A549 (cell line): ENCODE results near the gene SPP1. TPM values are rescaled to one million over a fixed set of nuclear protein-coding genes. Genes with fewer than 3 reads are reported as not detected.
A peak's percentile ranks its signal among the peaks of the same experiment; 100 is the strongest.

Experiments used
- ATAC-seq, 2 experiments: fragments of 200-7000 bp in 1 of 2; fragments of >200 bp in 1 of 2; cut with Nextera tagmentation in 1 of 2; cut with Tn5 transposase in 1 of 2; 3 replicates each; pipeline versions ENCODE4 v1.8.0 to v1.9.1; 2018 to 2020; ENCODE audit warnings: mild to moderate bottlenecking in 1 of 2, moderate library complexity in 1 of 2
- CTCF ChIA-PET: fragments of 300-600 bp; sonication (Branson Sonifier 250); formaldehyde crosslinking; extraction: SDS; loops from one replicate; lab custom pipeline; 2021; ENCODE audit warnings: antibody characterized with exemption, inconsistent platforms; lab: Yijun Ruan, JAX
- POLR2A ChIA-PET: fragments of 350-600 bp; formaldehyde crosslinking; extraction: SDS; loops from one replicate; lab custom pipeline; 2021; ENCODE audit warnings: antibody characterized with exemption, inconsistent platforms; lab: Yijun Ruan, JAX
- DNase-seq, 2 experiments: peaks; one replicate each; pipeline versions ENCODE4 v3.0.0 to v3.0.0-alpha.2; 2011 to 2016; ENCODE audit warnings: low read depth in 1 of 2, low spot score in 1 of 2
- FAIRE-seq: peaks from 2 replicates; lab custom pipeline; 2011; peaks lifted over from hg19 to GRCh38; lab: Jason Lieb, UNC
- H3K27ac ChIP-seq, 2 experiments: fragments of >200 bp; sonication (Bioruptor Twin); formaldehyde crosslinking; 3 replicates each; pipeline ENCODE4 v1.5.1; 2016 to 2017
- H3K4me1 ChIP-seq: fragments of >200 bp; sonication (Bioruptor Twin); formaldehyde crosslinking; 3 replicates; pipeline ENCODE4 v1.6.1; 2016
- H3K4me2 ChIP-seq: fragments of >200 bp; sonication (Bioruptor Twin); formaldehyde crosslinking; 3 replicates; pipeline ENCODE4 v1.6.1; 2016
- H3K4me3 ChIP-seq: fragments of >200 bp; sonication (Bioruptor Twin); formaldehyde crosslinking; 3 replicates; pipeline ENCODE4 v1.5.1; 2016
- H3K9me3 ChIP-seq: fragments of >200 bp; sonication (Bioruptor Twin); formaldehyde crosslinking; 3 replicates; pipeline ENCODE4 v1.6.1; 2016
- CBX8 ChIP-seq: fragments of 200-600 bp; sonication (generic); IDR thresholded peaks from 2 replicates; pipeline ENCODE4 v1.6.1; 2016
- CEBPB ChIP-seq, 2 experiments: fragments of >200 bp in 1 of 2; sonication (Bioruptor Twin) in 1 of 2; formaldehyde crosslinking in 1 of 2; IDR thresholded peaks; 2 replicates each; pipeline ENCODE4 v1.6.1; 2012 to 2016
- EHMT2 ChIP-seq: fragments of 200-600 bp; sonication (generic); IDR thresholded peaks from 2 replicates; pipeline ENCODE4 v1.6.1; 2016; ENCODE audit warnings: antibody characterized with exemption, low read depth, mild to moderate bottlenecking, moderate library complexity
- EP300 ChIP-seq, 2 experiments: fragments of >200 bp; sonication (Bioruptor Twin); formaldehyde crosslinking; IDR thresholded peaks; 2 replicates in 1 of 2; 3 replicates in 1 of 2; pipeline ENCODE4 v1.6.1; 2016 to 2017
- FOSB ChIP-seq: fragments of 250-450 bp; sonication (Bioruptor Pico); IDR thresholded peaks from 2 replicates; pipeline ENCODE4 v1.5.0; 2020; ENCODE audit warnings: mild to moderate bottlenecking, moderate library complexity
- FOSL2 ChIP-seq, 2 experiments: fragments of 450-650 bp in 1 of 2; fragments of >200 bp in 1 of 2; sonication (Bioruptor Twin) in 1 of 2; formaldehyde crosslinking; IDR thresholded peaks; 2 replicates each; pipeline versions ENCODE4 v1.5.0 to v1.6.1; 2016 to 2020; ENCODE audit warnings: mild to moderate bottlenecking in 1 of 2, moderate library complexity in 1 of 2
- FOXS1 ChIP-seq: fragments of 250-450 bp; sonication (Bioruptor Pico); IDR thresholded peaks from 2 replicates; pipeline ENCODE4 v1.5.0; 2020; ENCODE audit warnings: mild to moderate bottlenecking, moderate library complexity
- GATA3 ChIP-seq: IDR thresholded peaks from 2 replicates; pipeline ENCODE4 v1.6.1; 2012; ENCODE audit warnings: borderline replicate concordance
- HEYL ChIP-seq: fragments of 250-450 bp; sonication (Bioruptor Pico); IDR thresholded peaks from 2 replicates; pipeline ENCODE4 v1.8.0; 2021; ENCODE audit warnings: mild to moderate bottlenecking, moderate library complexity
- HOXA7 ChIP-seq: fragments of 250-450 bp; sonication (Bioruptor Pico); IDR thresholded peaks from 2 replicates; pipeline ENCODE4 v1.5.0; 2020; ENCODE audit warnings: mild to moderate bottlenecking, moderate library complexity
- HOXB13 ChIP-seq: fragments of 250-450 bp; sonication (Bioruptor Pico); IDR thresholded peaks from 2 replicates; pipeline ENCODE4 v1.5.0; 2020; ENCODE audit warnings: low read depth, mild to moderate bottlenecking, moderate library complexity
- HOXB5 ChIP-seq: fragments of 250-450 bp; sonication (Bioruptor Pico); IDR thresholded peaks from 2 replicates; pipeline ENCODE4 v1.5.0; 2020; ENCODE audit warnings: mild to moderate bottlenecking, moderate library complexity
- KDM5A ChIP-seq: fragments of 200-600 bp; sonication (generic); IDR thresholded peaks from 2 replicates; pipeline ENCODE4 v1.6.1; 2016; ENCODE audit warnings: antibody characterized with exemption, mild to moderate bottlenecking
- MAFK ChIP-seq: fragments of 450-650 bp; IDR thresholded peaks from 2 replicates; pipeline ENCODE4 v1.6.1; 2014; ENCODE audit not compliant: partially characterized antibody
- NFE2L2 ChIP-seq: fragments of 150-350 bp; conservative IDR thresholded peaks from 2 replicates; pipeline ENCODE4 v1.6.1; 2014; ENCODE audit warnings: low read length
- NR3C1 ChIP-seq: fragments of >200 bp; sonication (Bioruptor Twin); formaldehyde crosslinking; IDR thresholded peaks from 3 replicates; pipeline ENCODE4 v1.6.1; 2017
- POLR2A ChIP-seq: IDR thresholded peaks from 2 replicates; pipeline ENCODE4 v1.6.1; 2012; ENCODE audit warnings: mild to moderate bottlenecking, low read length
- POLR2AphosphoS2 ChIP-seq: conservative IDR thresholded peaks from 2 replicates; pipeline ENCODE4 v1.6.1; 2012; ENCODE audit warnings: low read length, improper control_type of control experiment, inconsistent platforms
- RAD21 ChIP-seq, 2 experiments: fragments of >200 bp in 1 of 2; sonication (Bioruptor Twin) in 1 of 2; formaldehyde crosslinking in 1 of 2; IDR thresholded peaks in 1 of 2; conservative IDR thresholded peaks in 1 of 2; 2 replicates in 1 of 2; 3 replicates in 1 of 2; pipeline ENCODE4 v1.6.1; 2012 to 2018; ENCODE audit warnings: inconsistent platforms in 1 of 2
- RFX5 ChIP-seq: fragments of 450-650 bp; IDR thresholded peaks from 2 replicates; pipeline ENCODE4 v1.7.1; 2014; ENCODE audit warnings: antibody characterized with exemption, mild to moderate bottlenecking, moderate library complexity
- SREBF2 ChIP-seq: fragments of 450-650 bp; IDR thresholded peaks from 2 replicates; pipeline ENCODE4 v1.6.1; 2014; ENCODE audit warnings: mild to moderate bottlenecking, moderate library complexity
- TFCP2L1 ChIP-seq: fragments of 250-450 bp; sonication (Bioruptor Pico); IDR thresholded peaks from 2 replicates; pipeline ENCODE4 v1.5.0; 2021; ENCODE audit warnings: mild to moderate bottlenecking
- TP53 ChIP-seq: fragments of 250-450 bp; sonication (Bioruptor Pico); IDR thresholded peaks from 2 replicates; pipeline ENCODE4 v1.5.0; 2021; ENCODE audit warnings: mild to moderate bottlenecking, moderate library complexity
- ZFP36 ChIP-seq: fragments of 450-650 bp; IDR thresholded peaks from 2 replicates; pipeline ENCODE4 v1.6.1; 2014; ENCODE audit warnings: borderline replicate concordance; ENCODE audit not compliant: partially characterized antibody
- ZNF302 ChIP-seq: fragments of 250-450 bp; sonication (Bioruptor Pico); IDR thresholded peaks from 2 replicates; pipeline ENCODE4 v1.9.0; 2021; ENCODE audit warnings: inconsistent platforms, mild to moderate bottlenecking, moderate library complexity
- WGBS: methylation state at CpG from one replicate; pipeline ENCODE4 v1.1.6; 2017; ENCODE audit errors: missing lambda C conversion rate; 5-methylcytosine and 5-hydroxymethylcytosine counted together
- polyA plus RNA-seq, 4 experiments: library from polyadenylated mRNA; depleted of rRNA in 3 of 4; stranded (reverse); fragments of >200 nt; fragmentation: RNase III in 1 of 4; extraction: RNeasy Plus Mini Kit Qiagen cat#74134 plus additional on column Dnase treatment in 1 of 4; gene quantifications; 2 replicates in 3 of 4; 3 replicates in 1 of 4; pipeline ENCODE4 v1.2.3, GENCODE V29; 2011 to 2017
- TF ChIP-seq, protein P1 (sequence below): fragments of >200 bp; sonication (Bioruptor Twin); formaldehyde crosslinking; IDR thresholded peaks from 3 replicates; pipeline ENCODE4 v1.6.1; 2016
- TF ChIP-seq, protein P2 (sequence below): IDR thresholded peaks from 2 replicates; pipeline ENCODE4 v1.6.1; 2012; ENCODE audit warnings: low read depth, borderline replicate concordance
- TF ChIP-seq, protein P3 (sequence below): fragments of >200 bp; sonication (Bioruptor Twin); formaldehyde crosslinking; IDR thresholded peaks from 3 replicates; pipeline ENCODE4 v1.5.1; 2016
- TF ChIP-seq, protein P4 (sequence below): fragments of >200 bp; sonication (Bioruptor Twin); formaldehyde crosslinking; IDR thresholded peaks from 2 replicates; pipeline ENCODE4 v1.6.1; 2016

SPP1 gene
- polyA plus RNA-seq, 2 of the 4 experiments (the other 2 are of a cell fraction): 226 to 415 TPM

DNA sequence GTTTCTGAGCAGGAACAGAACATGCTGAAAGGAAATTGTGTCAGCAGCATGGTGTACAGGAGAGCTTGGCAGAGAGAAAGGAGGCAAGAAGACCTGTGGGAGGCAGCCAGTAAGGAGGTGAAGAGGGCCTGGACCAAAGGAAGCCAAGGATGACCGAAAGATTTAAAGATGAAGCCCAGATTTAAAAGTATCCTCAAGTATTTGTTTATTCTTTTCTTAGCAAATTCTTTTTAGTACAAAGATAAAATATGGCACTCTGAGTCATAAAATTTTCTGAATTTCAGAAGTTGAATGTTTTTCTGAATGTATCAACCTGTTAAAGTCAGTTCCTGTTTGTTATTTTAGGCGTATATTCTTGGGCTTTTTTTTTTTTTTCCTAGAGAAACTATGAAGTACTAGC lies 35.5 kb downstream of the SPP1 start:
- Histone ChIP-seq H3K4me2 (peak overlapping the region; percentile 87), H3K4me1 (peaks cover 53% of the 10 kb centered on the region), H3K27ac (peak overlapping the region in 1 of 2 experiments; percentile 32; a peak in 1 of 6 replicates), H3K9me3 (no peaks in the 10 kb centered on the region), H3K4me3 (no peak overlapping the region)
- ChIA-PET CTCF (no interaction called here), POLR2A (interaction anchor here (0.6 kb wide), 1 partner anchor 37 kb away, joined by 3 read pairs; no protein-coding TSS in a partner anchor)
- no peak for FAIRE-seq
- DNase-seq: no peak
- ATAC-seq: no peak
- WGBS: 46% methylated on average over 2 of the region's 2 CpGs
- TF ChIP-seq POLR2AphosphoS2 (no peak), CBX8 (no peak), EHMT2 (no peak), TP53 (CRISPR knock-in tag) (no peak), HOXA7 (CRISPR knock-in tag) (no peak), EP300 (IDR thresholded peaks at IDR 0.05) (no peak), HOXB5 (CRISPR knock-in tag) (no peak), ZNF302 (CRISPR knock-in tag) (no peak), SREBF2 (no peak), HEYL (CRISPR knock-in tag) (no peak), FOXS1 (no peak), RAD21 (conservative IDR thresholded peaks at IDR 0.05 in 1 of 2, IDR thresholded peaks at IDR 0.05 in 1 of 2) (no peak), KDM5A (no peak), NFE2L2 (no peak), GATA3 (no peak), RFX5 (no peak), FOSL2 (IDR thresholded peaks at IDR 0.05) (no peak), FOSL2 (CRISPR knock-in tag; IDR thresholded peaks at IDR 0.05) (no peak)
- TF ChIP-seq, protein P1, sequence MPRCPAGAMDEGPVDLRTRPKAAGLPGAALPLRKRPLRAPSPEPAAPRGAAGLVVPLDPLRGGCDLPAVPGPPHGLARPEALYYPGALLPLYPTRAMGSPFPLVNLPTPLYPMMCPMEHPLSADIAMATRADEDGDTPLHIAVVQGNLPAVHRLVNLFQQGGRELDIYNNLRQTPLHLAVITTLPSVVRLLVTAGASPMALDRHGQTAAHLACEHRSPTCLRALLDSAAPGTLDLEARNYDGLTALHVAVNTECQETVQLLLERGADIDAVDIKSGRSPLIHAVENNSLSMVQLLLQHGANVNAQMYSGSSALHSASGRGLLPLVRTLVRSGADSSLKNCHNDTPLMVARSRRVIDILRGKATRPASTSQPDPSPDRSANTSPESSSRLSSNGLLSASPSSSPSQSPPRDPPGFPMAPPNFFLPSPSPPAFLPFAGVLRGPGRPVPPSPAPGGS: no peak
- TF ChIP-seq, all 56 proteins: peak for 0

DNA sequence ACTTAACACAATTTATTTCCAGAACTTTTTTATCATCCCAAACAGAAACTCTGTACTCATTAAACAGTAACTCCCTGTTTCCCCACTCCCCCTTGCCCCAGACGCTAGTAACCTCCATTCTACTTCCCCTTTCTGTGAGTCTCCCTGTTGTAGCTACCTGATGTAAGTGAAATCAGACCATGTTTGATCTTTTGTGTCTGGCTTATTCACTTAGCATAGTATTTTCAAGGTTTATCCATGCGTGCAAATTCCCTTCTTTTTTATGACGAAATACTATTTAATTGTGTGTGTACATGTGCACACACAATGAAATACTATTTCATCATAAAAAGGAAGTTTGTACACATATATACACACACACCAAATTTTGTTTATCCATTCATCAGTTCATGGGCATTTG lies 37.1 kb downstream of the SPP1 start:
- Histone ChIP-seq H3K4me3 (no peak overlapping the region), H3K4me1 (peaks cover 66% of the 10 kb centered on the region), H3K9me3 (no peaks in the 10 kb centered on the region), H3K27ac (no peak overlapping the region), H3K4me2 (no peak overlapping the region)
- DNase-seq (no peak), ATAC-seq (no peak), FAIRE-seq (no peak)
- no peak for TF ChIP-seq ZNF302 (CRISPR knock-in tag)
- no peak for TF ChIP-seq CBX8
- no peak for TF ChIP-seq TP53 (CRISPR knock-in tag)
- no peak for TF ChIP-seq ZFP36
- TF ChIP-seq, protein P2, sequence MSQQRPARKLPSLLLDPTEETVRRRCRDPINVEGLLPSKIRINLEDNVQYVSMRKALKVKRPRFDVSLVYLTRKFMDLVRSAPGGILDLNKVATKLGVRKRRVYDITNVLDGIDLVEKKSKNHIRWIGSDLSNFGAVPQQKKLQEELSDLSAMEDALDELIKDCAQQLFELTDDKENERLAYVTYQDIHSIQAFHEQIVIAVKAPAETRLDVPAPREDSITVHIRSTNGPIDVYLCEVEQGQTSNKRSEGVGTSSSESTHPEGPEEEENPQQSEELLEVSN: no peak
- TF ChIP-seq NFE2L2: no peak
- TF ChIP-seq, protein P3, sequence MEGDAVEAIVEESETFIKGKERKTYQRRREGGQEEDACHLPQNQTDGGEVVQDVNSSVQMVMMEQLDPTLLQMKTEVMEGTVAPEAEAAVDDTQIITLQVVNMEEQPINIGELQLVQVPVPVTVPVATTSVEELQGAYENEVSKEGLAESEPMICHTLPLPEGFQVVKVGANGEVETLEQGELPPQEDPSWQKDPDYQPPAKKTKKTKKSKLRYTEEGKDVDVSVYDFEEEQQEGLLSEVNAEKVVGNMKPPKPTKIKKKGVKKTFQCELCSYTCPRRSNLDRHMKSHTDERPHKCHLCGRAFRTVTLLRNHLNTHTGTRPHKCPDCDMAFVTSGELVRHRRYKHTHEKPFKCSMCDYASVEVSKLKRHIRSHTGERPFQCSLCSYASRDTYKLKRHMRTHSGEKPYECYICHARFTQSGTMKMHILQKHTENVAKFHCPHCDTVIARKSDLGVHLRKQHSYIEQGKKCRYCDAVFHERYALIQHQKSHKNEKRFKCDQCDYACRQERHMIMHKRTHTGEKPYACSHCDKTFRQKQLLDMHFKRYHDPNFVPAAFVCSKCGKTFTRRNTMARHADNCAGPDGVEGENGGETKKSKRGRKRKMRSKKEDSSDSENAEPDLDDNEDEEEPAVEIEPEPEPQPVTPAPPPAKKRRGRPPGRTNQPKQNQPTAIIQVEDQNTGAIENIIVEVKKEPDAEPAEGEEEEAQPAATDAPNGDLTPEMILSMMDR: no peak
- no peak for TF ChIP-seq CEBPB (IDR thresholded peaks at IDR 0.05)
- no peak for TF ChIP-seq KDM5A
- TF ChIP-seq POLR2A: no peak
- no peak for TF ChIP-seq FOSB (CRISPR knock-in tag)
- TF ChIP-seq MAFK: no peak
- TF ChIP-seq FOXS1: no peak
- TF ChIP-seq HOXB13 (CRISPR knock-in tag): no peak
- no peak for TF ChIP-seq FOSL2 (IDR thresholded peaks at IDR 0.05)
- TF ChIP-seq FOSL2 (CRISPR knock-in tag; IDR thresholded peaks at IDR 0.05): no peak
- TF ChIP-seq, protein P1: no peak
- TF ChIP-seq TFCP2L1 (CRISPR knock-in tag): no peak
- no peak for TF ChIP-seq NR3C1
- TF ChIP-seq, protein P4, sequence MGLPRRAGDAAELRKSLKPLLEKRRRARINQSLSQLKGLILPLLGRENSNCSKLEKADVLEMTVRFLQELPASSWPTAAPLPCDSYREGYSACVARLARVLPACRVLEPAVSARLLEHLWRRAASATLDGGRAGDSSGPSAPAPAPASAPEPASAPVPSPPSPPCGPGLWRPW: no peak
- TF ChIP-seq HOXB5 (CRISPR knock-in tag): no peak
- POLR2A ChIA-PET: no interaction called here
- 83% methylated on average over 3 of the region's 3 CpGs for WGBS
- CTCF ChIA-PET: no interaction called here
